Measurements from ENCODE around the gene LGR6. TPM values are rescaled to one million over a fixed set of nuclear protein-coding genes. Genes with fewer than 3 reads are reported as not detected.

Gene LGR6
- total RNA-seq, 1 experiment from 2014 or later = 0.24 TPM

DNA sequence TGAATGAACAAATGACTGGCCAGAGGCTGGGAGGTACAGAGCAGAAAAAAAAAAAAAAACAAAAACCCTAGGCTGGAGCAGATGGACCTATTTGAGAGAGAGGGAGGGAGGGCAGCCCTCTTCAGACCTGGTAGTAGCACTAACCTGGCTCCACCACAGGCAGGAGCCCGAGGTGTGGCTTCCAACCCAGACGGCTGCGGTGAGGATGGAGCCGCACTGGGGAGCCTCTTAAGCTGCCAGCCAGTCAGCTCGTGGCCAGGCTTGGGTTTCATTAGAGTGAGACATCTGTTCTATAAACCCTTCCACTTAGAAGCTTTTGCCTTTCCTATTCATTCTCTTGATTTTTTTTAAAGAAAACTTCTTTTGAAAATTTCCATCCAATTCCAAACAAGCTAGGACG, 16.8 kb downstream of the LGR6 start:
- Histone ChIP-seq H3K27me3 (ENCODE audit: control insufficient read depth, insufficient read depth, low read length) (peaks cover 8% of the 10 kb centered on the region; the same call in 1 of the 2 replicates), H3K4me3 (ENCODE audit: insufficient read depth, low read depth, low read length) (no peak overlapping the region), H3K36me3 (replicated peaks; ENCODE audit: control insufficient read depth, insufficient read depth, low read length) (no peaks in the 10 kb centered on the region)
- peak; percentile 73 for DNase-seq

- H3K36me3 ChIP-seq (replicated peaks; ENCODE audit: control insufficient read depth, insufficient read depth, low read length) = no peaks in the 10 kb centered on the region
- peaks cover 8% of the 10 kb centered on the region; the same call in 1 of the 2 replicates for H3K27me3 ChIP-seq (ENCODE audit: control insufficient read depth, insufficient read depth, low read length)
- no peak for DNase-seq
- no peak overlapping the region for H3K4me3 ChIP-seq (ENCODE audit: insufficient read depth, low read depth, low read length)
These were observed 17.4 kb downstream of the LGR6 start for GRCh38 chr1:202210969-202211368.

- Histone ChIP-seq H3K27me3 (ENCODE audit: control insufficient read depth, insufficient read depth, low read length) (peaks cover 10% of the 10 kb centered on the region; the same call in 1 of the 2 replicates), H3K4me3 (ENCODE audit: insufficient read depth, low read depth, low read length) (no peak overlapping the region), H3K36me3 (replicated peaks; ENCODE audit: control insufficient read depth, insufficient read depth, low read length) (no peaks in the 10 kb centered on the region)
- no peak for DNase-seq
These were observed 19.2 kb downstream of the LGR6 start for GRCh38 chr1:202212787-202213186.

GRCh38 chr1:202213361-202214088, 19.9 kb downstream of the LGR6 start:
- peak; percentile 94 for DNase-seq
- no peaks in the 10 kb centered on the region for H3K36me3 ChIP-seq (replicated peaks; ENCODE audit: control insufficient read depth, insufficient read depth, low read length)
- peaks cover 10% of the 10 kb centered on the region; the same call in 1 of the 2 replicates for H3K27me3 ChIP-seq (ENCODE audit: control insufficient read depth, insufficient read depth, low read length)
- peak overlapping the region; percentile 78 for H3K4me3 ChIP-seq (ENCODE audit: insufficient read depth, low read depth, low read length)

- H3K4me3 ChIP-seq (ENCODE audit: insufficient read depth, low read depth, low read length) = peak overlapping the region; percentile 78
- H3K27me3 ChIP-seq (ENCODE audit: control insufficient read depth, insufficient read depth, low read length) = peaks cover 10% of the 10 kb centered on the region; the same call in 1 of the 2 replicates
- DNase-seq = peak; percentile 92
- no peaks in the 10 kb centered on the region for H3K36me3 ChIP-seq (replicated peaks; ENCODE audit: control insufficient read depth, insufficient read depth, low read length)
These were observed 20.7 kb downstream of the LGR6 start for GRCh38 chr1:202214089-202214843.

DNA sequence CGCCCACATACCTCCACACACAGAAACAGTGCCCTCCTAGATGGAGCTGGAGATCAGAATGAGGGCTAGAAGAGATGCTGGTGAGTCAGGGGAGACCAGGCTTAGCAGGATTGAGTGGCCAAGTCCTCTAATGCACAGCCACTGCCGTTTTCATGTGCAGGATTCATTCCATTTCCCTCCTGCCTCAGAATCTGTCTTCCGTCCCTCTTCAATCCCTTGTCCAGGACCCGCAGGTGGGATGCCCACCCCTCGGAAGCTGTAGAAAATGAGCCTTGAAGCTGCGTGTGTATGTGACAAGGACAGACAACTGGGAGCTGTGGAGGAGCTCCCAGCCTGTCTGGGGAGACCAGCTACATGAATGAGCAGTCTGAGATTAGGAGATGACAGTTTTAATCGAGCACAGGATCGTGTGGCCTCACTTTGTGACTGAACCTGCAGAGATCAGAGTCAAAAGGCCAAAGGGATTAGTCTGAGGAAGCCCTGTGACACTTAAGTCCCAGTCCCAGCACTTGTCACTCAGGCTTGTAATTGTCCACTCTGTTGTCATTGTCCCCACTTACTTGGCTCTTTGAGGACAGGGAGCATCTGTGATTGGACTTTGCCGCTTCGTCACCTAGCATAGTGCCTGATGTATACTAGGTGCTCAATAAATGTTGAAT, 22.0 kb downstream of the LGR6 start:
- Histone ChIP-seq H3K36me3 (replicated peaks; ENCODE audit: control insufficient read depth, insufficient read depth, low read length) (no peaks in the 10 kb centered on the region), H3K4me3 (ENCODE audit: insufficient read depth, low read depth, low read length) (no peak overlapping the region), H3K27me3 (ENCODE audit: control insufficient read depth, insufficient read depth, low read length) (peaks cover 10% of the 10 kb centered on the region; the same call in 1 of the 2 replicates)
- no peak for DNase-seq

- Histone ChIP-seq H3K27me3 (ENCODE audit: control insufficient read depth, insufficient read depth, low read length) (peaks cover 10% of the 10 kb centered on the region; the same call in 1 of the 2 replicates), H3K36me3 (replicated peaks; ENCODE audit: control insufficient read depth, insufficient read depth, low read length) (no peaks in the 10 kb centered on the region), H3K4me3 (ENCODE audit: insufficient read depth, low read depth, low read length) (no peak overlapping the region)
- no peak for DNase-seq
These were observed 23.1 kb downstream of the LGR6 start for GRCh38 chr1:202216691-202217090.

DNA sequence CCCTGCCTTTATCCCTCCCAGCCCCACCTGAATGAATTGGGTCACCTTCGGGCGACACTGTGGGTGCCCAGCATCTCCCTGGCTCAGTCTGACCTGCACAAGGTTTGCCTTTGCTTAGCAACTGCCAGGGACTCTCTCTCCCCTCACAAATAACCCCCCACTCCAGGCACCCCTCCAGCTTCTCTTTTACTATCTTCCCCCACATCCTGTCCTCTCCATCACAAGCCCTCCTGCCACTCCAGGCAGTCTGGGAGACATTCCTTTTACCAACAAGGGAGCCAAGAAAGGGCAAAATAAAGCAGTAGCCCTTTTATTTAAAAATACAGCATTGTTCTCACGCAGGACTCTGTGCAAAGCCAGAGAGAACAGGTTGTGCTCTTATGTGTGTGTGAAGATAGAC, 23.9 kb downstream of the LGR6 start:
- no peaks in the 10 kb centered on the region for H3K36me3 ChIP-seq (replicated peaks; ENCODE audit: control insufficient read depth, insufficient read depth, low read length)
- peaks cover 10% of the 10 kb centered on the region; the same call in 1 of the 2 replicates for H3K27me3 ChIP-seq (ENCODE audit: control insufficient read depth, insufficient read depth, low read length)
- H3K4me3 ChIP-seq (ENCODE audit: insufficient read depth, low read depth, low read length) = no peak overlapping the region
- no peak for DNase-seq

DNA sequence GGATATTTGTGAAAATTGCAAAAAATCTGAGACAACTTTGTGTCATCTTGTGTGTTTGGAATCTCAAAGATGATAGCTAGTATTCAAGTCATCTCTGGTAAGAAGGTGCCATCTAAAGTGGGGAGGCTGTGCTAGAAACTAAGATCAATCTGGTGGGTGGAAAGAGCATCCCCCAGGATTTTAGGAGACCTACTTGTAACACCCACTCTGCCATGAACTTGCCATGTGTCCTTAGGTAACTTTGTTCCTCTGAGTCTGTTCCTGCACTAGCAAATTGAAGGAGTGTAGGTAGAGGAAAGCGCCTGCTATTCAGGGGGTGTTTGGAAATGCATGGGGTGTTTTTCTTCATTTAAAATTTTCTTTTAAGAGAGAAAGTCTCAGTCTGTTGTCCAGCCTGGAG, 24.4 kb downstream of the LGR6 start:
- peaks cover 10% of the 10 kb centered on the region; the same call in 1 of the 2 replicates for H3K27me3 ChIP-seq (ENCODE audit: control insufficient read depth, insufficient read depth, low read length)
- no peak overlapping the region for H3K4me3 ChIP-seq (ENCODE audit: insufficient read depth, low read depth, low read length)
- no peak for DNase-seq
- H3K36me3 ChIP-seq (replicated peaks; ENCODE audit: control insufficient read depth, insufficient read depth, low read length) = no peaks in the 10 kb centered on the region

- no peak for DNase-seq
- peaks cover 2% of the 10 kb centered on the region; the same call in 1 of the 2 replicates for H3K27me3 ChIP-seq (ENCODE audit: control insufficient read depth, insufficient read depth, low read length)
- H3K4me3 ChIP-seq (ENCODE audit: insufficient read depth, low read depth, low read length) = no peak overlapping the region
- no peaks in the 10 kb centered on the region for H3K36me3 ChIP-seq (replicated peaks; ENCODE audit: control insufficient read depth, insufficient read depth, low read length)
These were observed 27.1 kb downstream of the LGR6 start for GRCh38 chr1:202220733-202221132.

DNA sequence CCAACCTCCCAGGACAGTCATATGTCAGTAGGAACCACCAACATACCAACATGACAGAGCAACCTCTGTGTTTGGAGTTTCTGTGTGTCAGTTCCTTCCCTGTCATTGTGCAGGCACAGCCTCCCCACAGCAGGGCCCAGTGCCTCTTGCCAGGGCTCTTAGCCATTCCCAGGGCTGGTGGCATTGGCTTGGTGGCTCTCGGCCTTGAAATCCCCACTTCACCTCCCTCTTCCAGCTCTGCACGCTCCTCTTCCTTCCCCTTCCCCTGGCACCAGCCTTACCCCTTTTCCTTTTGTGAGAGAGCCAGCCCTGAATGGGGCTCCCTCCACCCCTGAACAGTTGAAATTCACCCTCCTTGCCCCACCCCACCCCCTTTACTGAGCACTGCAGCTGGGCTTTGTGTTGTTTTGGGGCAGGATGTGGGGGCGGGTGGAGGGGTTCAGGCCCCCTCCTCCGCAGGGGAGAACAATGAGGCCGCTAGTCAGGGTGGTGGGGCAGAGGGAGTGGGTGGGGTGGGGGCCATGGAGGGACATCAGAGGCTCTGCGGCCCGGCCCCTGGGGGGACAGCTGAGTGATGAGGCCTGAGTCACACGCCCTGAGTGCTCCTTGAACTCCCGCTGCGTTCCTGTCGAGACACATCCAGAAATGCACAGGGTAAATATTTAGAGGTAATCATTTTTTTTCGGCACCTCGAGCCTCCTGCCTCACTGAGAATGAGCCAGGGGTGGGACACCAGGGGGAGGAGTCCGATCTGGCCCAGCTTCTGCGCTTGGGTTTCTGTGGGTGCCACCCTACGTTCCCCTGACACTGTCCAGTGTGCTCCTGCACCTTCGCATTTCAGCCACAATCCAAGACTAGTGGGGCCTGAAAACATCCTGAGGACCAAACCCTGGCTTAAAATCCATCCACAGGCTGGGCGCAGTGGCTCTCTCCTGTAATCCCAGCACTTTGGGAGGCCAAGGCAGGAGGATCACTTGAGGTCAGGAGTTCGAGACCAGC, 28.6 kb downstream of the LGR6 start:
- peak; percentile 52 for DNase-seq
- Histone ChIP-seq H3K27me3 (ENCODE audit: control insufficient read depth, insufficient read depth, low read length) (peaks cover 2% of the 10 kb centered on the region; the same call in 1 of the 2 replicates), H3K36me3 (replicated peaks; ENCODE audit: control insufficient read depth, insufficient read depth, low read length) (no peaks in the 10 kb centered on the region), H3K4me3 (ENCODE audit: insufficient read depth, low read depth, low read length) (no peak overlapping the region)

- no peak for DNase-seq
These were observed 29.7 kb downstream of the LGR6 start for GRCh38 chr1:202223121-202223860.

GRCh38 chr1:202224453-202224852, 30.9 kb downstream of the LGR6 start:
- H3K4me3 ChIP-seq (ENCODE audit: insufficient read depth, low read depth, low read length) = no peak overlapping the region
- no peaks in the 10 kb centered on the region; the same call in 1 of the 2 replicates for H3K27me3 ChIP-seq (ENCODE audit: control insufficient read depth, insufficient read depth, low read length)
- no peak for DNase-seq
- no peaks in the 10 kb centered on the region for H3K36me3 ChIP-seq (replicated peaks; ENCODE audit: control insufficient read depth, insufficient read depth, low read length)

More at GRCh38 chr1:202223121-202223860, 29.7 kb downstream of the LGR6 start:
- no peaks in the 10 kb centered on the region for H3K27me3 ChIP-seq (ENCODE audit: control insufficient read depth, insufficient read depth, low read length)
- H3K36me3 ChIP-seq (replicated peaks; ENCODE audit: control insufficient read depth, insufficient read depth, low read length) = no peaks in the 10 kb centered on the region
- no peak overlapping the region for H3K4me3 ChIP-seq (ENCODE audit: insufficient read depth, low read depth, low read length)

Measured in H7 (cell line).